Memory B cell (primary cell): ENCODE data around the gene FAF2.
"Not testable (repeated sequence)": the region's sequence is repeated elsewhere in the genome, so short reads cannot be mapped to it uniquely, and the experiment has no call there.

Experiments used
- ATAC-seq: fragments of 150-1000 bp; cut with Tn5 transposase; 2 replicates; pipeline ENCODE4 v1.10.0; 2021; ENCODE audit warnings: low read depth, mild to moderate bottlenecking, moderate library complexity
- DNase-seq, 2 donors: peaks; one replicate each; pipeline ENCODE4 v3.0.0; 2022; ENCODE audit warnings: low spot score in 2 of 2
- H3K27ac Mint-ChIP-seq: one replicate; pipeline ENCODE4 v1.8.0; 2022; ENCODE audit warnings: mild to moderate bottlenecking, moderate library complexity, mixed read lengths
- H3K27me3 Mint-ChIP-seq: one replicate; pipeline ENCODE4 v1.8.0; 2022; ENCODE audit warnings: mixed read lengths
- H3K36me3 Mint-ChIP-seq: one replicate; pipeline ENCODE4 v1.8.0; 2022; ENCODE audit warnings: mild to moderate bottlenecking, mixed read lengths
- H3K4me1 Mint-ChIP-seq: one replicate; pipeline ENCODE4 v1.8.0; 2022; ENCODE audit warnings: mixed read lengths
- H3K4me3 Mint-ChIP-seq: one replicate; pipeline ENCODE4 v1.8.0; 2022; ENCODE audit warnings: mild to moderate bottlenecking, moderate library complexity, mixed read lengths
- H3K9me3 Mint-ChIP-seq: one replicate; pipeline ENCODE4 v1.8.0; 2022; ENCODE audit warnings: mixed read lengths

Gene FAF2

GRCh38 chr5:176458904-176459561 lies 10.8 kb downstream of the FAF2 start:
- no peaks in the 10 kb centered on the region for H3K27me3 Mint-ChIP-seq
- DNase-seq (no peak), ATAC-seq (no peak)
- H3K4me1 Mint-ChIP-seq = peaks cover 18% of the 10 kb centered on the region
- peaks cover 1% of the 10 kb centered on the region for H3K9me3 Mint-ChIP-seq
- H3K4me3 Mint-ChIP-seq = no peak overlapping the region
- peak overlapping the region; percentile 12 for H3K27ac Mint-ChIP-seq
- peaks cover 15% of the 10 kb centered on the region for H3K36me3 Mint-ChIP-seq

DNA sequence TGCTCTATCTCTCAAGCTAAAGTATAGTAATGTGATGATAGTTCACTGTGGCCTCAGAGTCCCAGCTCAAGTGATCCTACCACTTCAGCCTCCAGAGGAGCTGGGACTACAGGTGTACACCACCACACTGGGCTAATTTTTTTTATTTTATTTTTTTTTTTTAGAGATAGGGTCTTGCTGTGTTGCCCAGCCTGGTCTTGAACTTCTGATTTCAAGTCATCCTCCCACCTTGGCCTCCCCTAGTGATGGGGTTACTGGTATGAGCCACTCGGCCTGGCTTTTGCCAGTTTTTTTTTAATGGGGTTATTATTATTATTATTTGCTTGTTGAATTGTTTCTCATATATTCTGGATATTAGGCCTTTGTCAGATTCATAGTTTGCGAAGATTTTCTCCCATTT lies 13.2 kb downstream of the FAF2 start:
- peaks cover 13% of the 10 kb centered on the region for H3K36me3 Mint-ChIP-seq
- H3K27me3 Mint-ChIP-seq = no peaks in the 10 kb centered on the region
- H3K9me3 Mint-ChIP-seq = peaks cover 1% of the 10 kb centered on the region

GRCh38 chr5:176463113-176463764 lies 15.1 kb downstream of the FAF2 start:
- Mint-ChIP-seq H3K27ac (no peak overlapping the region), H3K4me1 (peaks cover 18% of the 10 kb centered on the region)

More for the DNA sequence above, 13.2 kb downstream of the FAF2 start:
- ATAC-seq (no peak), DNase-seq (no peak)
- no peak overlapping the region for H3K4me3 Mint-ChIP-seq
- peaks cover 15% of the 10 kb centered on the region for H3K4me1 Mint-ChIP-seq
- H3K27ac Mint-ChIP-seq = no peak overlapping the region

DNA sequence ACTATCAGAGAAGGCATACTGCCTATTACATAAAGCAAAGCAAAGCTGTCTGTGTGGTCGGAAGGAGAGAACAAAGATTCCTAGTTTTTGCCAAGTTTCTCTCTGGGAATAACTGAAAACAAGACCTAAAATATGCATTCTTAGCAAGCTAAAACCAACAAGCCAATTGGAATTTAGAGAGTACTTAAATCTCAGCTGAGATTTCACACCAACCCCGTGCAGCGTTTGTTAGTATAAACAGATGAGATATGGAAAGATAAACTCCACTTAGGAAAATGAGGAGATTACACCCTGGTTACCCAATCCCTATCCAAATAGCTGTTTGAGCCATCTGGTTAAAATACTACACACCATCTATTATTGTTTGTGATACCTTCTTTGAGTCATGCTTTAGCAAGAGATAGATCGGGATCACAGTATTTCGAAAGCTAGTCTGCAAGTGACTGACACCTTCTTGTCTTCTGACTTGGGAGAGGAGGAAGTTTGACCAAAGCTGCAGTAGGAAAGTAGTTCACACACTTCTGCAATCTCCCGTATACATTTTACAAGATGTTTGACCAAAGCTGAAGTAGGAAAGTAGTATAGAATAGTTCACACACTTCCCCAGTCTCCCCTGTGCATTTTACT lies 18.2 kb downstream of the FAF2 start:
- H3K4me1 Mint-ChIP-seq = peaks cover 9% of the 10 kb centered on the region
- no peak for DNase-seq

More at GRCh38 chr5:176463113-176463764, 15.1 kb downstream of the FAF2 start:
- no peak for DNase-seq
- no peak for ATAC-seq
- Mint-ChIP-seq H3K4me3 (no peak overlapping the region), H3K9me3 (peaks cover 1% of the 10 kb centered on the region), H3K27me3 (no peaks in the 10 kb centered on the region), H3K36me3 (peaks cover 17% of the 10 kb centered on the region)

GRCh38 chr5:176469296-176469695 lies 21.1 kb downstream of the FAF2 start:
- ATAC-seq = no peak
- H3K27me3 Mint-ChIP-seq = no peaks in the 10 kb centered on the region
- DNase-seq = no peak
- H3K27ac Mint-ChIP-seq = no peak overlapping the region
- peaks cover 22% of the 10 kb centered on the region for H3K36me3 Mint-ChIP-seq
- peaks cover 16% of the 10 kb centered on the region for H3K4me1 Mint-ChIP-seq
- H3K9me3 Mint-ChIP-seq = peaks cover 2% of the 10 kb centered on the region
- H3K4me3 Mint-ChIP-seq = no peak overlapping the region

More for the DNA sequence above, 18.2 kb downstream of the FAF2 start:
- Mint-ChIP-seq H3K4me3 (no peak overlapping the region), H3K9me3 (no peaks in the 10 kb centered on the region), H3K36me3 (peaks cover 11% of the 10 kb centered on the region), H3K27ac (no peak overlapping the region), H3K27me3 (no peaks in the 10 kb centered on the region)
- ATAC-seq = no peak

DNA sequence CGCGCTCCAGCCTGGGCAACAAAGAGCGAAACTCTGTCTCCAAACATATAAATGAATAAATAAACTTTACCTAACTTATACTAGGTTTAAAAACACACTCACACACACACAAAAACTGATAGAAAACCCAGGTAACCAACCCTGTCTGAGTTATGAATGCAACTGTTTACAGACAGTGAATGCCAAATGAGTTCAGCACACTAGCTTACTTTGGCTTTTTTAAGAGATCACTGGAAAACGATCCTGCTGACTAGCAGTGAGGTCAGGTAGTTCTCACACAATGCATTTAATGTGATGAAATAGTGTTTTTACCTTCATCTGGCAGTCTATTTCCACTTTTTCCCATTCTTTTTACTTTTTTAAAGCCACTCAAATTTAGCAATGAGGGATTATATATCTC lies 22.4 kb downstream of the FAF2 start:
- H3K4me1 Mint-ChIP-seq = peaks cover 16% of the 10 kb centered on the region
- H3K36me3 Mint-ChIP-seq = peaks cover 23% of the 10 kb centered on the region

GRCh38 chr5:176471098-176471497 lies 22.9 kb downstream of the FAF2 start:
- Mint-ChIP-seq H3K27me3 (no peaks in the 10 kb centered on the region), H3K27ac (peak overlapping the region; percentile 1), H3K4me1 (peaks cover 16% of the 10 kb centered on the region), H3K4me3 (no peak overlapping the region), H3K36me3 (peaks cover 26% of the 10 kb centered on the region), H3K9me3 (peaks cover 2% of the 10 kb centered on the region)
- ATAC-seq = no peak
- no peak for DNase-seq

More for the DNA sequence above, 22.4 kb downstream of the FAF2 start:
- no peak for ATAC-seq
- Mint-ChIP-seq H3K9me3 (peaks cover 2% of the 10 kb centered on the region), H3K27ac (peak overlapping the region; percentile 1), H3K4me3 (no peak overlapping the region), H3K27me3 (no peaks in the 10 kb centered on the region)
- no peak for DNase-seq

GRCh38 chr5:176473335-176474006 lies 25.3 kb downstream of the FAF2 start:
- DNase-seq = no peak
- Mint-ChIP-seq H3K9me3 (peaks cover 2% of the 10 kb centered on the region), H3K27ac (no peak overlapping the region), H3K4me1 (peaks cover 15% of the 10 kb centered on the region), H3K4me3 (no peak overlapping the region), H3K27me3 (no peaks in the 10 kb centered on the region), H3K36me3 (peaks cover 23% of the 10 kb centered on the region)
- no peak for ATAC-seq

DNA sequence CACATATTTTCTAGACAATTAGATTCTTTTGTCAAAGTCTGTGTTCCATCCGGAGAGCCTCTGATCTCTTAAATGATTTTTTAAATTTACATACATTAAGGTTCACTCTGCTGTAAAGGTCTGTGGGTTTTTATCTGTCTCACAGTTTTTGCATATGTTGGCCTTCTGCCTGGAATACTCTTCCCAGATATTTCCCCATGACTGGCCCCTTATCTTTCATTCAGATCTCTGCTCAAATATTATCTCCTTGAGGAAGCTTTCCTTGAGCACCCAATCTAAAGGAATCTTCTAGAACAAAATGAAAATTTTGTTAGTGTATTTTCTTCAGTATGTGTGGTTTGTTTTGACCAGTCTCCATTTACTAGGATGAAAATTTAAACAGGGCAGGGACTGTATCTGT lies 26.3 kb downstream of the FAF2 start:
- Mint-ChIP-seq H3K27me3 (no peaks in the 10 kb centered on the region), H3K4me3 (no peak overlapping the region), H3K9me3 (peaks cover 2% of the 10 kb centered on the region), H3K27ac (no peak overlapping the region), H3K36me3 (peaks cover 23% of the 10 kb centered on the region), H3K4me1 (peaks cover 15% of the 10 kb centered on the region)
- ATAC-seq (no peak), DNase-seq (no peak)

GRCh38 chr5:176481711-176482110 lies 33.5 kb downstream of the FAF2 start:
- ATAC-seq = no peak
- Mint-ChIP-seq H3K27me3 (no peaks in the 10 kb centered on the region), H3K4me3 (no peak overlapping the region), H3K4me1 (peaks cover 6% of the 10 kb centered on the region), H3K27ac (no peak overlapping the region), H3K36me3 (peaks cover 13% of the 10 kb centered on the region), H3K9me3 (no peaks in the 10 kb centered on the region)
- DNase-seq = no peak

DNA sequence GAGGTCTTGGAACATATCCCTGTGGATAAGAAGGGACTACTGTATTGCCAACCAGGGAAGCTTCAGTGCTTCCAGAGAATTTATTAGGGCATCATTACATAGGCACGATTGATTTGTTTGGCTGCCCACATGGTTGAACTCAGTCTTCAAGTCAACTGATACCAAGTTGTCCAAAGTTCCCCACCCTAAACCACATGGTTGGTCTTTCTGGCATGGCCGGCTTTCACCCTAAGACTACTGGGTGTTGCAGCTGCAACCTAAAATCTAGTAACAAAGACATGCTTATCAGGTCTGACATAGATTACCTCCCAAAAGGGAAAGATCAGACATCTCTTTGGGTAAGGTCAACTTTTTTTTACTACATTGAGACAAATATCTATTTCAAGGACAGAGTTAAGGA lies 37.0 kb downstream of the FAF2 start:
- Mint-ChIP-seq H3K4me1 (peaks cover 13% of the 10 kb centered on the region), H3K27ac (no peak overlapping the region)

DNA sequence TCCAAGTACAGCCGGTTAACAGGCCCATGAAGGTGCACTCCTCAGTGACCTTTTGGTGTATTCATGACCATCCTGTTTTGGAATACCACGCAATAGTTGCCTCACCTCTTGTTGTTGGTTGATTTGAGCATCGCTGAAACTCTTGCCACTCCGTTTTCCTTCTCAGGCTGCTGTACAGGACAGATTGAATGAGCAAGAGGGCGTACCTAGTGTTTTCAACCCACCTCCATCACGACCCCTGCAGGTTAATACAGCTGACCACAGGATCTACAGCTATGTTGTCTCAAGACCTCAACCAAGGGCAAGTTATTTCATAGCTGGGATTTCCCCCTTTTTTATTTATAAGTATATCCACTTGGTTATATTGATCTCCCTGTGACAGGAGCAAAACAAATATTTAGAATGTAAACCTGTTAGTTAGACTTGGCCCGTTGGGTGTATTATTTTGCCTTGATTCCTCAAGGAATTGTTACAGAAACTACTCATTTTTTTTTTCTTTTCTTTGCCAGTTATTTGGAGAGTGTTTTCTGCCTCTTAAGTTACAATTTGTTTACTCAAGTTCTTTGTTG lies 38.1 kb downstream of the FAF2 start:
- Mint-ChIP-seq H3K4me1 (peaks cover 13% of the 10 kb centered on the region), H3K36me3 (peaks cover 15% of the 10 kb centered on the region), H3K27ac (peak overlapping the region; percentile 45), H3K9me3 (no peaks in the 10 kb centered on the region), H3K4me3 (no peak overlapping the region), H3K27me3 (no peaks in the 10 kb centered on the region)
- no peak for ATAC-seq
- no peak for DNase-seq

More for the DNA sequence above, 37.0 kb downstream of the FAF2 start:
- DNase-seq (no peak), ATAC-seq (no peak)
- Mint-ChIP-seq H3K36me3 (peaks cover 15% of the 10 kb centered on the region), H3K27me3 (no peaks in the 10 kb centered on the region), H3K9me3 (no peaks in the 10 kb centered on the region), H3K4me3 (no peak overlapping the region)

GRCh38 chr5:176487160-176487559 lies 39.0 kb downstream of the FAF2 start:
- Mint-ChIP-seq H3K36me3 (peaks cover 20% of the 10 kb centered on the region), H3K4me1 (peaks cover 13% of the 10 kb centered on the region)
- H3K27me3 Mint-ChIP-seq = not testable (repeated sequence)

GRCh38 chr5:176489077-176489476 lies 40.9 kb downstream of the FAF2 start:
- no peak for DNase-seq
- Mint-ChIP-seq H3K36me3 (peaks cover 30% of the 10 kb centered on the region), H3K4me1 (peaks cover 13% of the 10 kb centered on the region), H3K4me3 (no peak overlapping the region), H3K9me3 (no peaks in the 10 kb centered on the region), H3K27ac (peak overlapping the region; percentile 4), H3K27me3 (no peaks in the 10 kb centered on the region)
- ATAC-seq = no peak

More at GRCh38 chr5:176487160-176487559, 39.0 kb downstream of the FAF2 start:
- DNase-seq, H3K27ac Mint-ChIP-seq, H3K9me3 Mint-ChIP-seq, H3K4me3 Mint-ChIP-seq, ATAC-seq: not testable (repeated sequence)
